WERI-Rb-1 (cell line): ENCODE measurements around the gene ZDHHC15.

Experiments
- DNase-seq: peaks from one replicate; pipeline ENCODE4 v3.0.0-alpha.2; 2020
- H3K27ac ChIP-seq: fragments of 250-450 bp; sonication (Bioruptor Pico); 2 replicates; pipeline ENCODE4 v1.5.1; 2020; ENCODE audit warnings: mild to moderate bottlenecking, moderate library complexity
- H3K27me3 ChIP-seq: fragments of 250-450 bp; sonication (Bioruptor Pico); 2 replicates; pipeline ENCODE4 v1.5.1; 2021; ENCODE audit warnings: mild to moderate bottlenecking, low read depth, moderate library complexity; ENCODE audit not compliant: insufficient read depth, severe bottlenecking
- H3K36me3 ChIP-seq: fragments of 250-450 bp; sonication (Bioruptor Pico); 2 replicates; pipeline ENCODE4 v1.5.1; 2020; ENCODE audit warnings: mild to moderate bottlenecking, moderate library complexity
- H3K4me3 ChIP-seq: 2 replicates; pipeline ENCODE4 v1.5.1; 2011; ENCODE audit warnings: low read depth, mild to moderate bottlenecking, control low read depth, low read length
- H3K9me3 ChIP-seq: fragments of 250-450 bp; sonication (Bioruptor Pico); 2 replicates; pipeline ENCODE4 v1.5.1; 2021; ENCODE audit warnings: mild to moderate bottlenecking, moderate library complexity; ENCODE audit not compliant: severe bottlenecking
- CTCF ChIP-seq: IDR thresholded peaks from 2 replicates; pipeline ENCODE4 v1.5.1; 2011; ENCODE audit warnings: low read depth, mild to moderate bottlenecking, control low read depth, inconsistent platforms, low read length

ZDHHC15 gene

DNA sequence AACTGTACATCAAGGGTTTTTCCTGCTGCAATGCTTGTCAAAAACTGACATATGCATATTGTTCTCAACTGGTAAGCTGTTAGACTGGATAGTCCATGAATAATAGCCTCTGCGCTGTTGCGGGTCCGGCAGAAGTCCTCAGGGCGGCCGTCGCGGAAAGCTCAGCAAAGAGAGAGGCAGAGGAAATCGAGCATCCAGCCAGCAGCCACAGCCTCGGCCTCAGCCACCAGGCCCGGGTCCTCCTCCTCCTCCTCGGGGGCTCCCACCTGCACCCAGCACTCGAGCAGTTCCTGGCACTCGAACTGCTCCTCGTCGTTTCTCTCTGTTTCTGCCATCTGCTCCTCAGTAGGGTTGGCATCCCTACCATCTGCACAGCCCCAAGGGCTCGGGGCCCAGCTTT, 195.2 kb downstream of the ZDHHC15 start:
- Histone ChIP-seq H3K4me3 (no peak overlapping the region), H3K27ac (no peak overlapping the region), H3K36me3 (no peaks in the 10 kb centered on the region), H3K27me3 (no peaks in the 10 kb centered on the region), H3K9me3 (peaks cover 2% of the 10 kb centered on the region)
- no peak for TF ChIP-seq CTCF
- no peak for DNase-seq
